Activated T-cell treated with anti-CD3 and anti-CD28 coated beads for 24 hours (primary cell): ENCODE measurements around the gene RAB2B.
"Not testable (repeated sequence)": the region's sequence is repeated elsewhere in the genome, so short reads cannot be mapped to it uniquely, and the experiment has no call there.

Source experiments
- DNase-seq: peaks from one replicate; pipeline ENCODE4 v3.0.0-alpha.2; 2020; ENCODE audit warnings: low read depth

Gene RAB2B

GRCh38 chr14:21486640-21487087 lies 9.9 kb upstream of the RAB2B start:
- DNase-seq = no peak

DNA sequence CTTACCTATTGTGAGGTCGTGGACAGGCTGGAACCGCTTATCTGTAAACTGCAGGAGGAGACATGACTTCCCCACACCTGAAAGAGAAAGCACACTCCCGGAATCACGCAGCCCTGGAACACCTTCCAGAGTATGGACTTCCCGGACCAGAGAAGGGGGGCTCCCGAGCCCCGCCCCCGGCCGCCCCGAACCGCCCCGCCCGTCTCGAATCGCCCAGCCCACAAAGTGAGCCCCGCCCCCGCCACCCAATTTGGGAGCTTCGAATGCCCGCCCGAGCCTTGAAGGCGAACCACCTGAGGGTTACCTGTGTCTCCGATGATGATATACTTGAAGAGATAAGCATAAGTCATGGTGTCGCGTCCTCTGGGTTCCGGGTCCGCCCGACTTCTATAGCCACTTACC lies 235 bp downstream of the RAB2B start:
- DNase-seq = no peak

GRCh38 chr14:21475767-21476522 lies 814 bp downstream of the RAB2B start:
- DNase-seq = no peak

DNA sequence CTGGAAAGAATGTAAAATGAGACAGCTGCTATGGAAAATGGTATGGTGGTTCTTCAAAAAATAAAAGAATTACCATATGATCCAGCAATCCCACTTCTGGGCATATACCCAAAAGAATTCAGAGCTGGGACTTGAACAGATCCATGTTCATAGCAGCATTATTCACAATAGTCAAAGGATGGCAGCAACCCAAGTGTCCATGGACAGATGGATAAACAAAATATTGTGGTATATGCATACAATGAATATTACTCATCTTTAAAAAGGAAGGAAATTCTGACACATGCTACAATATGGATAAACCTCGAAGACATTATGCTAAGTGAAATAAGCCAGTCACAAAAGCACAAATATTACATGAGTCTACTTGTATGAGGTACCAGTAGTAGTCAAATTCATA lies 9.1 kb downstream of the RAB2B start:
- DNase-seq = no peak

DNA sequence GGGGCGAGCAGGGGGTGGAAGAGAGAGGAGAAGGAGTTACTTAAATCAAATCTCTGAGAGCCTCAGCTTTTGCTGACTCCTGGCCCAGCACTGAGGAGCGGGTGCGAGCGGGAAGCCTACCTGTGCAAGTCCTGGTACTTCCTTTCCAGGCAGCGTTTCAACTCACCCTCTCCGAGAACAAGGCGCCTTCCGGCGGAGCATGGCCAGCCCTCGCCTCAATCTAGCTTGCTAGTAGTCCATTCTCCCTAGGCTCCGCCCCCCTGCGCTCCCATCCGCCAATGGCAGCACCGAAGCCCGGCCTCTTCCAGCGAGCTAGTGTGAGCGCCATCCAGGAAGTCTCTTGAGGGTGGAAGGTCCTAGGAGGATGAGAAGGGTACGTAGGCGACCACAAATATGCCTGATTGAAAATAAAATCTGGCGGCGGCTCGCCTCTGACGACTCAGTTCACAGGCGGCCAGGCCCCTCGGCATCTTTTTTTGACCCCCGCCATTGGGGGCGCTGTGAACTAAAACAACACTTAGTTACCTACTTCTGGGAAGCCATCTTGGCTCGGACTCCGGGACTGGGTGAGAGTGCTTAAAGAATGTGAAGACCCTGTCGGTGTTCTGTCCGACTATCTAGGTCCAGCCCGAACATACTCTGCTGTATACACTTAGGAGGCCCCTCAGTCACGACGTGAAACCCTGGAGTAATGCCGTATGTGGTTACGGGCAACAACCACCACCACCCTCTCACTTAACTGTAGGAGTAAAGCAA lies 20.7 kb downstream of the RAB2B start, which contains the start of gene CHD8:
TSS of gene CHD8 (minus strand) at position 212 of the 756 bp plus-strand sequence. CDS start 24,480 bp downstream, outside the sequence.
- peak; percentile 99 for DNase-seq

DNA sequence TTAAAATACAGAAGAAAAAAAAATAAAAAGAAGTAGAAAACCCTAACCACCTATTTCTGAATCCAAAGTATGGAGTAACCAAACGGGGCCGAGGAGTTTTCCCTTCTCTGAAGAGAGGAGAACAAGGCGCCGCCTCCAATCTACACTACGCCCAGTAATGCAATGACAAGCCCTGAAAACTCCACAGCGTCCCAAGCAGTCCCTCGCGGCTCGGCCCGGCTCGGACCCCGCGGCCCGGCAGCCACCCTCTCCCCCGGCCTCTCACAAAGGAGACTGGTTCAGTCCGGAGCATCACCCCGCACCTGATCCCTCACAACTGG lies 21.2 kb downstream of the RAB2B start:
- no peak for DNase-seq

DNA sequence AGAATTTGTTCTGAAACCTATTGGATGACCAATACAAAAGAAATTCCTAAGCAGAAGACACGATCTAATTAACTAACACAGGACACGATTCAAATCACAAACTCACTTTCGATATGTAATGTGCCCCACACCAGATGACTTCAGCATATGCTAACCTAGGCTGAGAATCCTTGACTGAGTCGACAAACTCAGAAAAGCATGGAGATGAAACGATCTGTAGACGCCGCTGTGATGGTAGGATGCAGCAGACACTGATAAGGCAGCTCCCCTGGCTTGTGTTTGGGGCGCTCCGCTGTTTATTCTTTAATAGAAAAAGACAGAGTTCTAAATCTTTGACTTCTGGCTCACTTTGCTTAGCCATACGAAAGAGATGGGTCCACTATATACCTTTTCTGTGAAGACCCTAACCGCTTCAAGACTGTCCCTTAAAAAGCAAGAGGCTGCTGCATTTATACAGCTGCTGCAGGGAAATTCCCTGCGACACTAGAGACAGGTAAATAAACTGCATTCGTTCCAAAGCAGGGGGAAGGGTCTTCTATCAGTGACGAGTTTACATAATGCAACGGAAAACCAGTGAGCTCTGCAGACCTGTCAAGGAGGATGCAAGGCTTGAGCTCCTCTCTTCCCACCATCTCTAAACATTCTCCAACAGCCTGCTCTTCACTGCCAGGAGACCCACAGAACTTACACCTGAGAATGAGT lies 21.8 kb downstream of the RAB2B start:
- no peak for DNase-seq

- DNase-seq = no peak
Observed at GRCh38 chr14:21449899-21450216, 26.9 kb downstream of the RAB2B start.

- not testable (repeated sequence) for DNase-seq
Observed at GRCh38 chr14:21442657-21443056, 34.1 kb downstream of the RAB2B start.

- DNase-seq = no peak
Observed at GRCh38 chr14:21440859-21441258, 35.9 kb downstream of the RAB2B start.

- peak; percentile 97 for DNase-seq
Observed at GRCh38 chr14:21437063-21437901, 39.5 kb downstream of the RAB2B start.

- DNase-seq = no peak
Observed at GRCh38 chr14:21436567-21437062, 40.1 kb downstream of the RAB2B start.

DNA sequence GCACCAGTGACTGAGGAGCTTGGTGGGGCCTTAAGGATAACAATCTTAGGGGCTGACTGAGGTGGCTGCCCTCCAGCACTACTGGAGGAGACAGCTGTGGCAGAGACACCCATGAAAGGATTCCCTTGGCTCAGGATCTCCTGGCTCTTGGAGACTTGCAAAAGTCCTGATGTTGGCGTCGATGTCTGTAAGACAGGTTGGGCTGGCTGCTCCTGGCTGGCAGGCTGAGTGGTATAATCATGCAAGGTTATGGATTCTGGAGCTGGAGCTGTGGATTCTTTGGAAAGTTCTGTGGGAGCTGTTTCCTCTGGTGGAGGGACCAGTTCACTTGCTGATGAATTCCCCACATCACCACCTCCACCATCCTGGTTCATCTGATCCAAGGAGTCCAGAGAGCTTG lies 45.6 kb downstream of the RAB2B start:
- no peak for DNase-seq

DNA sequence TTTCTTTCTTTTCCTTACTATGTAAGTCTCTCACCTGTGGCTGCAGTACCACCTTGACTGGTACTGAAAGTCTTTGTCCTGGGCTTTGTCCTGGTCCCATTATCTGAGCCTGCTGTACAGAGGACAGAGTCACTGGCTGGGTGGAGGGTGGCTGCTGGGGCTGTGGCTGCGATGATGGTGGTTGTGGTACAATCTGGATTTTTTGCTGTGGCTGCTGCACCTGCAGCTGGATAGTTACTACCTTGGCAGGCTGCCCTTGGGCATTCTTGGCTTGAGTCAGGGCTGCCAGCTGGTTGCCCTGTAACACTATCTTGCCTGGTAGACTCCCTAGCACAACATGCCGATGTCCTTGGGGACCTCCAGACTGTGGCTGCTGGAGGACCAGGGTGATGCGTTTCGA lies 47.8 kb downstream of the RAB2B start:
- no peak for DNase-seq

DNA sequence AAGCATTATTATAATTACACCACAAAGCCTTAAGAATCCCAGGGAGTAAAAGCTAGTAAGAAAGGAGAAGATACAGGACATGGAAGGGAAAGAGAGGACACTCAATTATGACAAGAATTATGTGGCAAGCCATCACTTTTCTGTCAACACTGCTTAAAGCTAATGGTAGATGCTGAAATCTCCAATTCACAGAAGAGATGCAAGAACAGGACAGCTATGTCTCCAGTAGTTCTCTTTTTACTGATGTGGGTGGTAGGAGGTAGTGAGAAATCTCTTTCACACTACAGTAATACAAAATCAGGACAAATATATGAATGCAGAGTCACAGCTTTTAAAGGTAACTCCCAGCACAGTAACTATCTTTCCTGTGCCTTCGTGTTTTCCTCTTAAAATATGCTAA lies 50.1 kb downstream of the RAB2B start:
- no peak for DNase-seq

DNA sequence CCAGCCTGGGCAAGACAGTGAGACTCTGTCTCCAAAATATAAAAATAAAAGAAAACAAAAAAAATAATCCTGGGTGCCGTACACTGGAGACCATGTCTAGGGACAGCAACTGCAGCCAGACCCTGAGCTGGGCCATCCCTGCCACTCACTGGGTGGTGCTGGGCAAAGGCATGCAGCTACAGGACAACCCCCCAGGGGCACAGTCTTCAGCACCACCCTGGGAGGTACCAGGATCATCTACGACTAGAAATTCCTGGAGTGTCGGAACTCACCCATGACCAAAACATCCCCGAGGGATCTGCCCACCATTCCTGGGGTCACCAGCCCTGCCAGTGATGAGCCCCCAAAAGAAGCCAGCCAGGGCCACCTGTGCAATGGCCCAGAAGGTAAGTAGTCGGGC lies 57.2 kb downstream of the RAB2B start:
- DNase-seq = no peak

GRCh38 chr14:21415329-21415728 lies 61.4 kb downstream of the RAB2B start:
- no peak for DNase-seq

DNA sequence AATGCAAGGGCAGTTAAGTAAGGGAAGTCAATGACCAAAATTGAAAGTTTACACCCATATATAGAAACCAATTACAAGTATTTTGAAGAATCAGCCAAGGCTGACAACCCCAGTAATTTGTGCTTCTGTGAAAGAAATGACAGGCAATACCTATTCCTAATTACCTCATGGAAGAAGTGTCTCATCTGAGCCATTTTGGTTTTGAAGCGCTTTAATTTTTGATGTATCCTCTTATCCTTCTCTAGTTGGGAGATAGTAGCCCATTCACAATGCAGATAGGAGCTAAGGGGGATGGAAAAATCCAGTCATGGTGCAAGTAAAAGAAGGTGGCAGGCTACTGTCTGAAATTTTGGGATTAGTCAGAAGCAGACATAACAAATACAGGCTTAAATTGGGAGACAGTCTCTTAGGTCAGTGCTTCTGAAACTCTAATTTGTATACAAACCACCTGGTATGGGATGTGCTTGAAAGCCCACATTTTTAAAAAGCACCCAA lies 62.6 kb downstream of the RAB2B start:
- DNase-seq = no peak
